OCI-LY7 (cell line): ENCODE measurements around the gene CFAP161. TPM values are rescaled to one million over a fixed set of nuclear protein-coding genes. Genes with fewer than 3 reads are reported as not detected.
"Not testable (repeated sequence)": the region's sequence is repeated elsewhere in the genome, so short reads cannot be mapped to it uniquely, and the experiment has no call there.

Source experiments
- BruUV-seq: library from RNA; stranded (reverse); fragments of 400-500 nt; replicated peaks from 2 replicates; lab custom pipeline; 2021; lab: Mats Ljungman, UMichigan
- CTCF ChIA-PET: fragments of 300-600 bp; sonication (Branson Sonifier 250); formaldehyde crosslinking; loops from one replicate; lab custom pipeline; 2022; ENCODE audit warnings: antibody characterized with exemption; ENCODE audit not compliant: unreplicated experiment; lab: Charles Lee
- POLR2A ChIA-PET: fragments of 300-600 bp; sonication (Branson Sonifier 250); formaldehyde crosslinking; loops from one replicate; lab custom pipeline; 2022; ENCODE audit warnings: antibody characterized with exemption; lab: Charles Lee
- DNase-seq: peaks from one replicate; pipeline ENCODE4 v3.0.0-alpha.2; 2015; ENCODE audit warnings: low spot score
- H2AFZ ChIP-seq: fragments of 200-600 bp; sonication (generic), shearing (Covaris generic); 2 replicates; pipeline ENCODE4 v1.6.1; 2014; ENCODE audit warnings: mild to moderate bottlenecking, antibody characterized with exemption, low read length, moderate library complexity
- H3K27ac ChIP-seq: fragments of 200-600 bp; sonication (generic); 2 replicates; pipeline ENCODE4 v1.5.1; 2014; ENCODE audit warnings: mixed run types, low read depth, mild to moderate bottlenecking, moderate library complexity, low read length, inconsistent platforms; ENCODE audit not compliant: poor library complexity, severe bottlenecking
- H3K36me3 ChIP-seq: fragments of 200-600 bp; sonication (generic); 2 replicates; pipeline ENCODE4 v1.6.1; 2014; ENCODE audit warnings: mild to moderate bottlenecking, antibody characterized with exemption, low read length, moderate library complexity, mixed read lengths; ENCODE audit not compliant: insufficient read depth
- H3K4me1 ChIP-seq: fragments of 200-600 bp; sonication (generic); 2 replicates; pipeline ENCODE4 v1.5.1; 2014; ENCODE audit warnings: mild to moderate bottlenecking, low read length; ENCODE audit not compliant: insufficient read depth, poor library complexity, severe bottlenecking
- H3K4me2 ChIP-seq: fragments of 200-600 bp; sonication (generic); 2 replicates; pipeline ENCODE4 v1.6.1; 2014; ENCODE audit warnings: mild to moderate bottlenecking, low read length
- H3K4me3 ChIP-seq: fragments of 200-600 bp; sonication (generic); 2 replicates; pipeline ENCODE4 v1.5.1; 2014; ENCODE audit warnings: mild to moderate bottlenecking, low read depth, low read length; ENCODE audit not compliant: poor library complexity, severe bottlenecking
- H3K79me2 ChIP-seq: fragments of 200-600 bp; sonication (generic); 2 replicates; pipeline ENCODE4 v1.6.1; 2016; ENCODE audit warnings: low read depth, mild to moderate bottlenecking, low read length, moderate library complexity, mixed read lengths; ENCODE audit not compliant: insufficient read depth
- H3K9me2 ChIP-seq: fragments of 200-600 bp; sonication (generic); 2 replicates; pipeline ENCODE4 v1.6.1; 2016; ENCODE audit warnings: mild to moderate bottlenecking, low read length, mixed read lengths; ENCODE audit not compliant: insufficient read depth
- H3K9me3 ChIP-seq: fragments of 200-600 bp; sonication (generic); 2 replicates; pipeline ENCODE4 v1.6.1; 2014; ENCODE audit warnings: mild to moderate bottlenecking, mixed run types, low read length, mixed read lengths
- H4K20me1 ChIP-seq: fragments of 200-600 bp; sonication (generic); 2 replicates; pipeline ENCODE4 v1.6.1; 2014; ENCODE audit warnings: mild to moderate bottlenecking, antibody characterized with exemption, low read length, moderate library complexity, mixed read lengths; ENCODE audit not compliant: insufficient read depth
- CTCF ChIP-seq: fragments of 200-600 bp; sonication (generic); conservative IDR thresholded peaks from 2 replicates; pipeline ENCODE4 v1.5.1; 2014; ENCODE audit warnings: mild to moderate bottlenecking, antibody characterized with exemption, low read length, moderate library complexity, mixed read lengths
- EZH2phosphoT487 ChIP-seq: fragments of 200-600 bp; sonication (generic); IDR thresholded peaks from 2 replicates; pipeline ENCODE4 v1.6.1; 2018; ENCODE audit warnings: low read depth, borderline replicate concordance, mild to moderate bottlenecking, mixed run types, antibody characterized with exemption, low read length, moderate library complexity, mixed read lengths
- intact Hi-C: fragments of 100-400 bp; cut with micrococcal nuclease; formaldehyde crosslinking; loops from one replicate; pipeline ENCODE4 v1.10.0; 2022; ENCODE audit not compliant: unreplicated experiment
- total RNA-seq, 2 experiments: library from RNA; depleted of rRNA in 1 of 2; stranded (reverse); fragments of >200 nt in 1 of 2; shearing (Covaris generic) in 1 of 2; gene quantifications; 2 replicates each; pipeline ENCODE4 v1.2.3, GENCODE V29; 2014 to 2022

CFAP161 gene
- total RNA-seq, 2 experiments from 2014 or later, result not detected

- CTCF ChIA-PET, result interaction anchor here (5.1 kb wide), 1 partner anchor 110 kb away, joined by 58 read pairs; no protein-coding TSS in a partner anchor
- H3K9me2 ChIP-seq, result no peaks in the 10 kb centered on the region
These were observed 22.3 kb downstream of the CFAP161 start for GRCh38 chr15:81156324-81156723.

GRCh38 chr15:81157195-81157938, 23.3 kb downstream of the CFAP161 start:
- no peaks in the 10 kb centered on the region for H4K20me1 ChIP-seq
- no peak overlapping the region for H3K4me2 ChIP-seq
- DNase-seq, result no peak
- intact Hi-C loops, result loop anchor here (10.0 kb wide), 1 partner anchor 177 kb away; no protein-coding TSS in a partner anchor
- H3K27ac ChIP-seq, result no peak overlapping the region
- H3K9me2 ChIP-seq, result no peaks in the 10 kb centered on the region
- no peaks in the 10 kb centered on the region for H3K79me2 ChIP-seq
- BruUV-seq, result no TSS peak
- no peak for TF ChIP-seq EZH2phosphoT487
- no peak for TF ChIP-seq CTCF
- no peaks in the 10 kb centered on the region for H3K4me1 ChIP-seq
- CTCF ChIA-PET, result interaction anchor here (5.1 kb wide), 1 partner anchor 108 kb away, joined by 58 read pairs; no protein-coding TSS in a partner anchor
- no peak overlapping the region for H2AFZ ChIP-seq
- H3K36me3 ChIP-seq, result no peaks in the 10 kb centered on the region
- POLR2A ChIA-PET, result no interaction called here
- no peaks in the 10 kb centered on the region for H3K9me3 ChIP-seq
- H3K4me3 ChIP-seq, result no peak overlapping the region

More at GRCh38 chr15:81156324-81156723, 22.3 kb downstream of the CFAP161 start:
- BruUV-seq, result no TSS peak
- Histone ChIP-seq H3K4me2 (no peak overlapping the region), H3K4me3 (no peak overlapping the region), H4K20me1 (no peaks in the 10 kb centered on the region), H3K79me2 (no peaks in the 10 kb centered on the region), H3K27ac (no peak overlapping the region), H3K36me3 (no peaks in the 10 kb centered on the region), H2AFZ (no peak overlapping the region), H3K9me3 (no peaks in the 10 kb centered on the region), H3K4me1 (no peaks in the 10 kb centered on the region)
- TF ChIP-seq CTCF (no peak), EZH2phosphoT487 (no peak)
- DNase-seq, result no peak
- intact Hi-C loops, result loop anchor here (10.0 kb wide), 1 partner anchor 178 kb away; no protein-coding TSS in a partner anchor
- POLR2A ChIA-PET, result interaction anchor here (0.5 kb wide), 1 partner anchor 872 kb away, joined by 5 read pairs; no protein-coding TSS in a partner anchor

- no peak overlapping the region for H2AFZ ChIP-seq
- no peak overlapping the region for H3K4me3 ChIP-seq
- CTCF ChIA-PET, result no interaction called here
- intact Hi-C loops, result loop anchor here (10.0 kb wide), 1 partner anchor 177 kb away; no protein-coding TSS in a partner anchor
- no peak for TF ChIP-seq CTCF
- H4K20me1 ChIP-seq, result no peaks in the 10 kb centered on the region
- DNase-seq, result no peak
- POLR2A ChIA-PET, result no interaction called here
- no peaks in the 10 kb centered on the region for H3K9me3 ChIP-seq
- no peaks in the 10 kb centered on the region for H3K9me2 ChIP-seq
- no peaks in the 10 kb centered on the region for H3K36me3 ChIP-seq
- no peak overlapping the region for H3K27ac ChIP-seq
- no TSS peak for BruUV-seq
- H3K4me2 ChIP-seq, result no peak overlapping the region
- no peaks in the 10 kb centered on the region for H3K4me1 ChIP-seq
- H3K79me2 ChIP-seq, result no peaks in the 10 kb centered on the region
These were observed 23.8 kb downstream of the CFAP161 start for GRCh38 chr15:81157939-81158223.

- BruUV-seq, H3K36me3 ChIP-seq, H3K4me1 ChIP-seq, CTCF ChIA-PET, DNase-seq, H3K9me3 ChIP-seq, H3K4me2 ChIP-seq, H4K20me1 ChIP-seq, H3K27ac ChIP-seq, H3K79me2 ChIP-seq, H3K9me2 ChIP-seq, H3K4me3 ChIP-seq, H2AFZ ChIP-seq, POLR2A ChIA-PET: not testable (repeated sequence)
- intact Hi-C loops, result loop anchor here (10.0 kb wide), 1 partner anchor 176 kb away; no protein-coding TSS in a partner anchor
These were observed 24.5 kb downstream of the CFAP161 start for GRCh38 chr15:81158561-81158960.
